ENCODE measurements around the gene VOPP1. TPM values are rescaled to one million over a fixed set of nuclear protein-coding genes. Genes with fewer than 3 reads are reported as not detected.
A peak's percentile ranks its signal among the peaks of the same experiment; 100 is the strongest.

VOPP1 gene
- total and polyA plus RNA-seq, 10 of the 15 experiments (the other 5 are each of a cell fraction or from before 2014, with no cell fraction given), result 32.8 to 206 (median 129) TPM

DNA sequence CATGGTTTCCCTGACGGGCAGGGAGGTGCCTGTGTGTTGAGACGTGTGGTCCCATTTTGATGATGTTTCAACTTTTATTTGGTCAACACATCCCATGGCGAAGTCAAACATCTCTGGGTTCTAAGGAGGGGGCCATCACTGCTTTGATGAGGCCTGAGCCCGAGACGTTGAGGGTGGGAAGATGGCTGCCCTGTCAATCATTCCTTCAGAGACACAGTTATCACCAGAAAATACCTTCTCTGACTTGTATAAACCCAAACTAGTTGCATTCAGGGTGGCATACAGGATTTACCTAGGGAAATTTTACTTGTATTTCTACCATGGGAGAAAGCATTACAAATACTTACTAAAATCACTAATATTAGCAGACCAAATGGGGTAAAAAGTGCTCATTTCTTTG lies 64.6 kb downstream of the VOPP1 start:
- 96% methylated on average over 5 of the region's 5 CpGs for WGBS (ENCODE audit: insufficient coverage, insufficient replicate concordance, low lambda C conversion rate, missing lambda C conversion rate)

More for the DNA sequence above, 64.6 kb downstream of the VOPP1 start:
- ATAC-seq (no peak), FAIRE-seq (no peak), DNase-seq (ENCODE audit: low read depth, low spot score) (no peak)
- ChIA-PET CTCF (interaction anchor here (1.4 to 2.5 kb wide), 8 partner anchors 9 to 91 kb away, joined by 3 to 13 read pairs (median 8); no protein-coding TSS in a partner anchor), RAD21 (ENCODE audit: unreplicated experiment) (interaction anchor here (1.4 to 4.1 kb wide), 9 partner anchors 8 to 199 kb away, joined by 3 to 64 read pairs (median 9); no protein-coding TSS in a partner anchor), POLR2A (interaction anchor here (0.6 to 2.8 kb wide), 2 partner anchors 26 to 207 kb away, joined by 5 to 16 read pairs; no protein-coding TSS in a partner anchor), SMC1A (ENCODE audit: uncharacterized antibody, unreplicated experiment) (interaction anchor here (0.8 to 21.7 kb wide), 15 partner anchors 9 to 222 kb away, joined by 3 to 354 read pairs (median 7); partner anchors contain the start of gene VOPP1)
- H3K9ac ChIP-seq (ENCODE audit: control insufficient read depth, insufficient read depth, low read length), result no peak overlapping the region
- TF ChIP-seq, protein P1, sequence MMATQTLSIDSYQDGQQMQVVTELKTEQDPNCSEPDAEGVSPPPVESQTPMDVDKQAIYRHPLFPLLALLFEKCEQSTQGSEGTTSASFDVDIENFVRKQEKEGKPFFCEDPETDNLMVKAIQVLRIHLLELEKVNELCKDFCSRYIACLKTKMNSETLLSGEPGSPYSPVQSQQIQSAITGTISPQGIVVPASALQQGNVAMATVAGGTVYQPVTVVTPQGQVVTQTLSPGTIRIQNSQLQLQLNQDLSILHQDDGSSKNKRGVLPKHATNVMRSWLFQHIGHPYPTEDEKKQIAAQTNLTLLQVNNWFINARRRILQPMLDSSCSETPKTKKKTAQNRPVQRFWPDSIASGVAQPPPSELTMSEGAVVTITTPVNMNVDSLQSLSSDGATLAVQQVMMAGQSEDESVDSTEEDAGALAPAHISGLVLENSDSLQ (IDR thresholded peaks at IDR 0.05), result peak; percentile 68
- TF ChIP-seq YY1 (IDR thresholded peaks at IDR 0.05; ENCODE audit: low read depth, low read length) (peak; percentile 44; the same call in 1 of the 2 replicates), ZNF274 (IDR thresholded peaks at IDR 0.05; ENCODE audit: insufficient read depth, insufficient read length) (no peak)
- no peaks in the 10 kb centered on the region for H3K9me3 ChIP-seq (replicated peaks; ENCODE audit: control insufficient read depth, insufficient read depth, low read length)
- H3K4me1 ChIP-seq (ENCODE audit: control insufficient read depth, insufficient read depth, low read length), result peaks cover 59% of the 10 kb centered on the region
- peaks cover 81% of the 10 kb centered on the region for H3K79me2 ChIP-seq (ENCODE audit: control insufficient read depth, insufficient read depth, low read length)
- intact Hi-C loops (cut with micrococcal nuclease; ENCODE audit: unreplicated experiment), result loop anchor here (1.0 kb wide), 1 partner anchor 26 kb away; no protein-coding TSS in a partner anchor
- no peaks in the 10 kb centered on the region; the same call in 1 of the 2 replicates for H4K20me1 ChIP-seq (ENCODE audit: control insufficient read depth, insufficient read depth)
- no peak overlapping the region for H2AFZ ChIP-seq (ENCODE audit: control insufficient read depth, low read depth, low read length)
- in situ Hi-C loops (cut with MboI), result no loop called here
- peak overlapping the region; percentile 20; the same call in 1 of the 2 replicates for H3K4me2 ChIP-seq (ENCODE audit: control insufficient read depth, insufficient read depth)
- peaks cover 11 to 13% of the 10 kb centered on the region in 2 experiments; a peak in 3 of 4 replicates for H3K36me3 ChIP-seq (ENCODE audit: control insufficient read depth in 2 of 2, insufficient read depth in 2 of 2, low read length in 1 of 2)
- H3K27ac ChIP-seq (ENCODE audit: control insufficient read depth, insufficient read depth), result peak overlapping the region; percentile 51; the same call in 1 of the 2 replicates
- no peaks in the 10 kb centered on the region for H3K27me3 ChIP-seq (replicated peaks in 1 of 2; ENCODE audit: control insufficient read depth in 2 of 2, insufficient read depth in 2 of 2, low read length in 1 of 2)
- no TSS peak for BruUV-seq (replicated peaks)
- no peak overlapping the region for H3K4me3 ChIP-seq
